Tracheal epithelial cell (primary cell): ENCODE results near the gene IER5L. TPM values are rescaled to one million over a fixed set of nuclear protein-coding genes. Genes with fewer than 3 reads are reported as not detected.

Experiments
- total RNA-seq: library from RNA; depleted of rRNA; stranded (reverse); fragments of >200 nt; gene quantifications from 2 replicates; pipeline ENCODE4 v1.2.1, GENCODE V29; 2014

Gene IER5L
- total RNA-seq = 26.6 and 28.7 TPM in 2 replicates

GRCh38 chr9:129177791-129178567, at the start of gene IER5L:
Gene IER5L (minus strand): TSS chr9:129178261. CDS start chr9:129178052, 209 bp downstream.

Other genes starting within 250 kb of the IER5L start
- gene DOLK, start 230.7 kb downstream of the IER5L start, total RNA-seq = 21.1 and 21.7 TPM in 2 replicates
- gene NUP188, start 230.6 kb downstream of the IER5L start, total RNA-seq = 34.7 and 45.1 TPM in 2 replicates
- gene SH3GLB2, start 149.9 kb downstream of the IER5L start, total RNA-seq = 46.0 and 60.0 TPM in 2 replicates
- 18.8 and 21.2 TPM in 2 replicates for gene MIGA2, start 141.6 kb downstream of the IER5L start, total RNA-seq
- 7.2 and 13.2 TPM in 2 replicates for gene DOLPP1, start 97.2 kb downstream of the IER5L start, total RNA-seq
- gene CRAT, start 67.5 kb downstream of the IER5L start, total RNA-seq = 21.7 and 27.9 TPM in 2 replicates
- 48.4 and 81.4 TPM in 2 replicates for gene PTPA, start 66.8 kb downstream of the IER5L start, total RNA-seq